NCI-H2081 treated with DMSO at 0.1 percent for 48 hours (cell line): ENCODE results near the gene ADGRL3.

Experiments used
- DNase-seq: peaks from one replicate; lab custom pipeline; 2025; lab: John Stamatoyannopoulos, UW

The ADGRL3 gene

DNA sequence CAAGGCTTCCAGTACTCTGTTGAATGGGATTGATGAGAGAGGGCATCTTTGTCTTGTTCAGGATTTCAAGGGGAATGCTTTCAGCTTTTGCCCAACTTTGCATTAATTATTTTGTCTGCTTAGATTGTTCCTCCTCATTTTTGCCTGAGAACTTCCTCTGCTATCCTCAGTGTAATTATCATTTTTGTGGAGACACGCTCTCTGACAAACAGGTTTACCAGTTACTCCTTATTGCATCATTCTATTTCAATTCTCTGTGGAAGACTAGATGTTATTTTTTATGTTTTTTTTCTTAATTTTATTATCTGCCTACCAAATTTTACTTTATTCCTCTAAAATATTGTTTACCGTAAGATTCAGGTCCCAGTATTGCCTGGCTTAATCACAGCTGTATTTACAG, 349.2 kb downstream of the ADGRL3 start:
- DNase-seq = no peak

- DNase-seq = no peak
Measured at GRCh38 chr4:61553557-61554125, 353.5 kb downstream of the ADGRL3 start.

- DNase-seq = no peak
Measured at GRCh38 chr4:61555789-61556188, 355.7 kb downstream of the ADGRL3 start.

DNA sequence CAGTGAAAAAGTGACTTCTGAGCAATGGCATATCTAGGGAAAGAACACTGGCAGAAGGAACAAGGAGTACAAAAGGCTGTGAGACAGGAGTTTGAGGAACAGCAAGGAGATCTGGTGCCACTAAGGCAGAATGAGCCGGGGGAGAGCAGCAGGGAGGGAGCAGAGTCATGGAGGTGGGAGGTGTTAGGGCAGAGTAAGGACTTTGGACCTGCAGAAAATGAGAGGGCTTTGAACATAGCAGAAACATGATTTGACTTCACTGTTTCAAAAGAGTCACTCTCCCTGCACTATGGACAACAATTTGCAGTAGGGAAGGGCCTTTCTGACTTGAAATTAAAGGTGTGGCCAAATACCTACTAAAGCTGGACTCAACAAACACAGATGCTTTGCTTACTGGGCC, 356.2 kb downstream of the ADGRL3 start:
- DNase-seq = no peak

DNA sequence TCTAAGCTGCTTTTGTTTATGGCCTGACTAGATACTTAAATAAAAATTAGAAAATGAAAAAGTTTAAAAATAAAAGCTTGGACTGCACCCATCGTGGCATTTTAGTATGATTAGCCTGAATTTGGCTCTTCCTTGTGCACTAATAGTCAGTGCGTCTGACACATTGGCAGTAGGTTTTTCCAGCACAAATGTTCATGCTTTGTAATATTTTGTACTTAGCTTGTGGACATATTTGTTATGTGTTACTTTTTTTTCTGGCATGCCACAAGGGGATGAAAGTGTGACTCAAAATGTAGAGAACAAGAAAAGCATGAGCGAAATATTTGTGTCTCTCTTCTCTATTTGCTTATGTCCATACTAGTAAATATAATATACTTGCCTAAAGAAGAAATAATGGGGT, 359.3 kb downstream of the ADGRL3 start:
- DNase-seq = no peak

DNA sequence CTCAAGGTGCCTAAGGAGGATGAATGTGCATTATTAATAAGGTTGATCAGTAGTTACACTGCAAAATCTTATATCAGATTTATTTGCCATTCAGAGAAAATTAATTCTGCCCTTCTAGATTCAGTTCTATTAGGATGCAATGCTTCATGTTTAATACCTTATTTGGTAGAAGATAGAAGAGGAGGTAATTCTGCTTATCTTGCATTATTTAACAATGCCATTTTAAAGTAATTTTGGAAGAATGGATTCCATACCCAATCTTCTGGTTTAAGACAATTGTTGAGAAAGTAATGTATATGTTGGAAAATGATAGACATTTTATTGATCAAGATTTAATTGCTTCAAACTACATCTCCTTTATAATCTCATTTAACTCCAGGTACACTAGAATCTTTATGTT, 360.9 kb downstream of the ADGRL3 start:
- no peak for DNase-seq

DNA sequence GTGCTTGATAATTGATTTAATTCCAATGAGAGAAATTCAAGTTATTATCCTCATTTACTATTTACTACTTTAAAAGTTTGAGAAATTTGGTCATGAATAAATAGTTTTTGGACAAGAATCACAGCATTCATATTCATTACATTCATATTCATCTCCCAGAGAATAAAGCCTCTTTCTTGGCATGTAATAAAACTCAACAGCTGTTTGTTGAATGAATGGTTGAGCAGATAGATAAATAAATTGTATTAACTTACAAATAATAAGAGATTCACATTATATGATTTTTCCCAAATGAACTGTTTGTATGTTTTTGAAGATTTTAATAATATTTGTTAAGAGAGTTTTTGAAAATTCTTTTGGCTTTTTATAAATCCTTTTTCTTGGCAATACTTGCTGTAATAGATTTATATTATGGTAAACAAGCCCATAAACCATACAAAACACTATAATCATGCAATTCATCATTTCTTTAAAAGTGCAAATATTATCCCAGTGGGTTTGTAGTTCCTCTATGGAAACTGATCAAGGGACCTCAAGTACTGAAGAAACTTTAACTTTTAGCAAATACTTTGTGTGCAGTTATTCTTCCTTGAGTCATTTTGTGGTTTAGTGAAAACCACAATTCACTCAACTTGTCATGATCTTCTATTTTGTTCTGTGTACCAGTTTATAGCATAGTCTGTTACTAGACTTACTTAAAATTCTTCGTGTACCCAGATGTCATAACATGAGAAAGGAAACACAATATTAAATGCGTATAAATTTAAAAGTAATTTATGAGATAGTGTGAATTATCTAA, 371.8 kb downstream of the ADGRL3 start:
- no peak for DNase-seq

DNA sequence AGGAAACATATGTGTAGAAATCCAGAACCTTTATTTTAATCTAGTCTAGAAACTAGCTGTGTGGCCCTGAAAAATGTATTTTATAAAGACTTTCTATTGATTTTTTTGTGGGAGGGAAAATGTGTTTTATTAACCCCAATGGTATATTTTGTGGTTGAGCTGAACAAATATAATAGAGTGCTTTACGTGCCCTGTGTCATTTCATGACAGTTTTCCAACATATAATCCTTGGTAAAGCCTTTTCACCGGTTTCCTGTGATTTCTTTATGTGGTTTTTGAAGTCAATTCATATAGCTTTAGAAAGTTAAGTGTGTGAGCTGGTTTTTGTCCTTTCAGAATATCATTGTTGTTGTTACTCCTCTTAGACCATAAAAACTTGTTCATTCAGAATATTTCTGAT, 375.7 kb downstream of the ADGRL3 start:
- no peak for DNase-seq

DNA sequence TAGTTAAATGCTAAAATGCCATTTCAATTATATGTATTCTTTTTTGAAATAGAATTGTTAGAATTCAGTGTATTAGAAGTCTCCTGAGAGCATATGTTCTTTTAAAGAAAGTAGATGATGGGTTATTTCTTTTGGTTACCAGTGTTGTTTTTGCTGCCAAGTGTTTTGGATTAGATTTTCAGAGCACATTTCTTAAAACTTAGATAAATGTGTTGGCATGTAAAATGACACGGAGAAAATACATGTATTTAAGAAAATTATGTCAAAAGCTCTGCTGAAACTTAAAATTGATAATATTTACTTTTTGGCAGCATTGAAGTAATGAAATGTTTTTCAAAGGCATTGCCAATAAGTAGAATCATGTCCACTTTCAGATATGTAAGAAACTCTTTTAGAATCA, 379.7 kb downstream of the ADGRL3 start:
- no peak for DNase-seq

- DNase-seq = no peak
Measured at GRCh38 chr4:61580721-61581377, 380.7 kb downstream of the ADGRL3 start.

DNA sequence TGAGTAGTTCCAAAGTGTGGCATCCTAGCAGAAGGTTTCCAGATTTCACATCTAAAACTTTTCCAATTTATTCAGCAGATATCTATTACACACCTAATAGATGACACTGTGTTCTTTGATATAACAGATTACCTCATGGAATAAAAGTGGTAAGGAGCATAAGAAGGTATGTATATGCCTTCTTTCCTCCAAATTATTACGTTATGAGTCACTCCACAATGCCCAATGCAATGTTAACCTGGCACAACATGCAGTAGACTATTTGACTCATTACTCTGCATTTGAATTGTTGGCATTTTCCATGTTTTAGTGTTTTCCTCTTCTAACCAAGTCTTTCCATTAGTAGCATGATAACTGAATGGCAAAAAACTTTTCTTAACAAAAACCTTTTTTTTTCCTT, 383.6 kb downstream of the ADGRL3 start:
- no peak for DNase-seq

- DNase-seq = no peak
Measured at GRCh38 chr4:61588621-61589402, 388.7 kb downstream of the ADGRL3 start.

DNA sequence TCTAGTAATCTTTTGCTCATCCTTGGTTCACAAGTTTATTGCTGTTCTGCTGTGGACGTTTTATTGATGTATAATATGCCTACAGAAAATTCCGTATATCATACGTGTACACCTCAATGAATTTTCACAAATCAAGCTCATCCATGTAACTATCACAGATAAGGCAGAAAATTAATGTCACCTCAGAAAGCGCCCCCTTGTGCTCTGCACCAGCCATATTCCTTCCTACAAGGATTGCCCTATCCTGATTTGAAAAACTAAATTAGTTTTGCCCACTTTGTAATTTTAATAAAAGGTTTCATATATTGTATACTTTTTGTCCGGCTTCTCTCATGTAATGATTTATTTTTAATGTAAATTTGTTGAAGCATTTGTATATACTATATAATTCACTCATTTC, 390.8 kb downstream of the ADGRL3 start:
- no peak for DNase-seq

DNA sequence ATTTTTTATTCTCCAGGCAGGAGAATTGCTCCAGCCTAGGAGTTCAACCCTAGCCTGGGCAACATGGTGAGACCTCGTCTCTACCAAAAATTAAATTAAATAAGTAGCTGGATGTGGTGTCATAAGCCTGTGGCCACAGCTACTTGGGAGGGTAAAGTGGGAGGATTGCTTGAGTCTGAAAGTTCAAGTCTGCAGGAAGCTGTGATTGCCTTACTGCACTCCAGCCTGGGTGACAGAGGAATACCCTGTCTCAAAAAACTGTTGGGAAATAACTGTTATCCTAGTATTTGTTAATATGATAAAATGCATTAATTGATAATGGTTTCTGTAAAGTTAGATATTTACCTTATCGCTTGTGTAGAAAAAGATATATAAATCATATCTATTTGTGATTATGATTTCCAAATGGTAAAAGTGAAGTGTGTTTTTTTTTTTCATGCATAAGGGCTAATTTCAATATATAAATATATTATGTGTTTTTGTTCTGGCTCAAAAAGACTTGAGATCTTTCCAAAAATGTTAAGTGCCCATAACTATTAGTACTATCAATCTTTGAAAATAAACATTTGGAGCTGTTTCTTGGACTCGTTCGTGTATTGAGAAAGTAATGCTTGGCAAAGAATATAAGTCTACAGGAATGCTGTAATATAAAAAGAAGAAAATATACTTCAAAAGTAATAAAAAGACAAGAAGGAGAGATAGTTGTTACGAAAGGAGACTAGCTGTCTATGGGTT, 396.6 kb downstream of the ADGRL3 start:
- no peak for DNase-seq

- no peak for DNase-seq
Measured at GRCh38 chr4:61603086-61603485, 403.0 kb downstream of the ADGRL3 start.

GRCh38 chr4:61604054-61604453, 403.9 kb downstream of the ADGRL3 start:
- no peak for DNase-seq

- no peak for DNase-seq
Measured at GRCh38 chr4:61605984-61606383, 405.9 kb downstream of the ADGRL3 start.

GRCh38 chr4:61614231-61614630, 414.1 kb downstream of the ADGRL3 start:
- no peak for DNase-seq

DNA sequence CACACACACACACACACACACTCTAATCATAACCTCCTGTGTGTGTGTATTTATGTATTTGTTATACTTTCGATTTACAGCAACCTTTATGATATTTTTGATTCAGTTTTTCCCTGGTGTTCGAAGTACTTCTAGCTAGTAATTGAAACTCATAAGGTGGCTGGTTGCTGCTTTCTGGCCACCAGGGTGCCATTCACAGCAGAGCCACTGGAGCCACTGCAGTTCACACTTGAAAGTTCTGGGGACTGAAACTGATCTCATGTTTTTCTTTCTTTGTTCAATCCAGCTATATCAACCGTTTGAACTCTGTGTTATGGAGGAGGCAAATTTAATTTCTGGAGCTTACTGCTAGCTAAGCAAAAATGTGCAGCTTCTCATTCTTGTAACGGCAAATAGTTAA, 419.4 kb downstream of the ADGRL3 start:
- no peak for DNase-seq

DNA sequence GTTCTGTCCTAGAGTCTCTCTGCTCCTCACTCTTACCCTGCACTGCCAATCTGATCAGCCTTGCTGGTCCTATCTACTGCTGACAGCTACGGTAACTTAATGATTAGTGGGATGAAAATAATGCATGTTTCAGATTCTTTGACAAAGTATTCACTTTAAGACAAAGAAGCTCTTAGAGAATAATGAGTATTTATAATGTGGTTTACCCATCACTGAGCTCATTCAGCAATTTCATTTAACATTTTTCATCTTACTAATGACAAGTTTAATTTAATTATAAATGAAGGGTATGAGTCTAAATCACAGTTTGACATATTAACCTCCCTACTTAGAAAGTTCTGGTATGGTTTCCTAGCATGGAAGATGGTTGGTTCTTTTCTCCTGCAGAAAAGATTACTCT, 428.2 kb downstream of the ADGRL3 start:
- no peak for DNase-seq

- DNase-seq = no peak
Measured at GRCh38 chr4:61628727-61629126, 428.6 kb downstream of the ADGRL3 start.

DNA sequence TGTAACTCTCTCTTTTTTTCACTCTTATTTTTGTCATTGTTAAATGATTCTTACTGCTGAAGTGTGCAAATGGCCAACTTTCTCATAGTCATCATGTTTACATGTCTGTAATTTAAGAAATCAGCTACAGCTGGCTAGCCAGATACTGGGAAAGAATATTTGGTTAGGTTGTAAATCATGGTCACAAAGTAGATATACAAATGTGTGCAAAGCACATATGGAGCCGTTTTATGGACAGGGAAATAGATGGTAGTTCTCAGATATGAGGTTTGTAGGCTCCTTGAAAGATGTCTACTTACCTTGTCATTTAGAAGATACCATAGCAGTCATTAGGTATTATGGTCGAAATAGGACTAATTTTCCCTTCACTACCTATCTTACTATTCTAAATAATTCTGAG, 430.4 kb downstream of the ADGRL3 start:
- no peak for DNase-seq
